KMS-11 (cell line): Measurements from ENCODE around the gene FGF14.

Experiments
- H2AFZ ChIP-seq: fragments of 200-600 bp; sonication (generic); 2 replicates; pipeline ENCODE4 v1.6.1; 2016; ENCODE audit warnings: antibody characterized with exemption, mixed run types, low read depth
- H3K27ac ChIP-seq: fragments of 200-600 bp; sonication (generic); 2 replicates; pipeline ENCODE4 v1.6.1; 2016; ENCODE audit warnings: mild to moderate bottlenecking, mixed run types
- H3K27me3 ChIP-seq: fragments of 200-600 bp; sonication (generic); 2 replicates; pipeline ENCODE4 v1.6.1; 2017; ENCODE audit warnings: mild to moderate bottlenecking, low read depth, mixed run types, moderate library complexity; ENCODE audit not compliant: insufficient read depth
- H3K36me3 ChIP-seq: fragments of 200-600 bp; sonication (generic); 2 replicates; pipeline ENCODE4 v1.6.1; 2017; ENCODE audit warnings: mild to moderate bottlenecking, mixed run types; ENCODE audit not compliant: insufficient read depth
- H3K4me1 ChIP-seq: fragments of 200-600 bp; sonication (generic); 2 replicates; pipeline ENCODE4 v1.6.1; 2016; ENCODE audit warnings: mild to moderate bottlenecking, low read depth, mixed run types; ENCODE audit not compliant: poor library complexity, severe bottlenecking
- H3K4me2 ChIP-seq: fragments of 200-600 bp; sonication (generic); 2 replicates; pipeline ENCODE4 v1.7.0; 2016; ENCODE audit warnings: mild to moderate bottlenecking, mixed run types
- H3K4me3 ChIP-seq: fragments of 200-600 bp; sonication (generic); IDR thresholded peaks from 2 replicates; pipeline ENCODE4 v1.6.1; 2017; ENCODE audit warnings: low read depth, low read length, mixed read lengths; ENCODE audit not compliant: insufficient read depth
- H3K79me2 ChIP-seq: fragments of 200-600 bp; sonication (generic); 2 replicates; pipeline ENCODE4 v1.6.1; 2016; ENCODE audit warnings: low read depth, mixed run types; ENCODE audit not compliant: insufficient read depth
- H3K9ac ChIP-seq: fragments of 200-600 bp; sonication (generic); 2 replicates; pipeline ENCODE4 v1.6.1; 2016; ENCODE audit warnings: mild to moderate bottlenecking, mixed run types
- H4K20me1 ChIP-seq: fragments of 200-600 bp; sonication (generic); 2 replicates; pipeline ENCODE4 v1.6.1; 2016; ENCODE audit warnings: mild to moderate bottlenecking, mixed run types; ENCODE audit not compliant: insufficient read depth
- CTCF ChIP-seq: fragments of 200-600 bp; sonication (generic); conservative IDR thresholded peaks from 2 replicates; pipeline ENCODE4 v1.6.1; 2017; ENCODE audit warnings: low read depth, mild to moderate bottlenecking, antibody characterized with exemption, low read length, moderate library complexity, mixed read lengths

Gene FGF14

GRCh38 chr13:101780211-101780610 lies 621.6 kb downstream of the FGF14 start:
- H3K9ac ChIP-seq: no peak overlapping the region
- no peaks in the 10 kb centered on the region for H3K27me3 ChIP-seq
- H3K4me1 ChIP-seq: no peaks in the 10 kb centered on the region
- TF ChIP-seq CTCF: no peak
- no peak overlapping the region for H3K27ac ChIP-seq
- no peak overlapping the region for H3K4me2 ChIP-seq
- H3K79me2 ChIP-seq: no peaks in the 10 kb centered on the region
- no peaks in the 10 kb centered on the region for H4K20me1 ChIP-seq
- H2AFZ ChIP-seq: no peak overlapping the region
- no peak overlapping the region for H3K4me3 ChIP-seq
- no peaks in the 10 kb centered on the region for H3K36me3 ChIP-seq

GRCh38 chr13:101779147-101779546 lies 622.7 kb downstream of the FGF14 start:
- H4K20me1 ChIP-seq: no peaks in the 10 kb centered on the region
- no peak overlapping the region for H3K9ac ChIP-seq
- H3K4me3 ChIP-seq: no peak overlapping the region
- H2AFZ ChIP-seq: no peak overlapping the region
- H3K79me2 ChIP-seq: no peaks in the 10 kb centered on the region
- no peaks in the 10 kb centered on the region for H3K36me3 ChIP-seq
- H3K27ac ChIP-seq: no peak overlapping the region
- H3K4me1 ChIP-seq: no peaks in the 10 kb centered on the region
- H3K4me2 ChIP-seq: no peak overlapping the region
- no peak for TF ChIP-seq CTCF
- H3K27me3 ChIP-seq: no peaks in the 10 kb centered on the region

- Histone ChIP-seq H3K27me3 (no peaks in the 10 kb centered on the region), H3K4me3 (no peak overlapping the region), H3K36me3 (no peaks in the 10 kb centered on the region), H3K9ac (no peak overlapping the region), H4K20me1 (no peaks in the 10 kb centered on the region), H3K4me2 (no peak overlapping the region), H3K79me2 (no peaks in the 10 kb centered on the region), H2AFZ (no peak overlapping the region), H3K4me1 (no peaks in the 10 kb centered on the region), H3K27ac (no peak overlapping the region)
- no peak for TF ChIP-seq CTCF
Observed at GRCh38 chr13:101775267-101775666, 626.6 kb downstream of the FGF14 start.

- Histone ChIP-seq H3K9ac (no peak overlapping the region), H3K79me2 (no peaks in the 10 kb centered on the region), H3K4me2 (no peak overlapping the region), H3K27ac (no peak overlapping the region), H4K20me1 (no peaks in the 10 kb centered on the region), H3K4me3 (no peak overlapping the region), H3K4me1 (no peaks in the 10 kb centered on the region), H3K36me3 (no peaks in the 10 kb centered on the region), H3K27me3 (no peaks in the 10 kb centered on the region), H2AFZ (no peak overlapping the region)
- TF ChIP-seq CTCF: no peak
Observed at GRCh38 chr13:101774393-101774792, 627.5 kb downstream of the FGF14 start.

GRCh38 chr13:101773062-101773461 lies 628.8 kb downstream of the FGF14 start:
- H3K4me2 ChIP-seq: no peak overlapping the region
- no peaks in the 10 kb centered on the region for H3K27me3 ChIP-seq
- H3K79me2 ChIP-seq: no peaks in the 10 kb centered on the region
- TF ChIP-seq CTCF: no peak
- no peak overlapping the region for H3K4me3 ChIP-seq
- no peaks in the 10 kb centered on the region for H3K36me3 ChIP-seq
- no peaks in the 10 kb centered on the region for H4K20me1 ChIP-seq
- no peak overlapping the region for H3K27ac ChIP-seq
- H2AFZ ChIP-seq: no peak overlapping the region
- H3K9ac ChIP-seq: no peak overlapping the region
- H3K4me1 ChIP-seq: no peaks in the 10 kb centered on the region
